ENCODE measurements around the gene INPPL1. TPM values are rescaled to one million over a fixed set of nuclear protein-coding genes. Genes with fewer than 3 reads are reported as not detected.
"Not testable (repeated sequence)": the region's sequence is repeated elsewhere in the genome, so short reads cannot be mapped to it uniquely, and the experiment has no call there.

The INPPL1 gene
- polyA plus RNA-seq, 1 donor (not counting 4 experiments of a cell fraction or from before 2014, with no cell fraction given): 44.0 TPM

DNA sequence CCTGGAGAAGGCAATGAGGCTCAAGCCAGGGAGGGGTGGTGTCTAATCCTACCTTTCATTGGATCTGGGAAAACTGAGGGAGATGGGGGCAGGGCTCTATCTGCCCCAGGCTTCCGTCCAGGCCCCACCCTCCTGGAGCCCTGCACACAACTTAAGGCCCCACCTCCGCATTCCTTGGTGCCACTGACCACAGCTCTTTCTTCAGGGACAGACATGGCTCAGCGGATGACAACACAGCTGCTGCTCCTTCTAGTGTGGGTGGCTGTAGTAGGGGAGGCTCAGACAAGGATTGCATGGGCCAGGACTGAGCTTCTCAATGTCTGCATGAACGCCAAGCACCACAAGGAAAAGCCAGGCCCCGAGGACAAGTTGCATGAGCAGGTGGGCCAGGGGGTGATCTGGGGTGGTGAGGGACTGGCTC lies 32.6 kb upstream of the INPPL1 start, which contains the start of gene FOLR1:
Gene FOLR1, plus strand, starts transcription at position 180 of the 421 bp plus-strand sequence. Its CDS starts 34 bp downstream, at position 214.
- FAIRE-seq (no peak), DNase-seq (ENCODE audit: low read depth, low spot score) (no peak)
- no peak within 1 kb of the TSS for H3K9ac ChIP-seq (ENCODE audit: control insufficient read depth, extremely low read depth, insufficient read depth, low read length)
- H3K79me2 ChIP-seq (ENCODE audit: control insufficient read depth, insufficient read depth, low read length): no peaks in the 10 kb centered on the region
- H3K36me3 ChIP-seq (ENCODE audit: control insufficient read depth in 2 of 2, extremely low read depth in 1 of 2, insufficient read depth in 2 of 2, low read length in 2 of 2): no peaks in the 10 kb centered on the region
- no peak within 1 kb of the TSS for H2AFZ ChIP-seq (ENCODE audit: control insufficient read depth, low read length)
- H3K4me3 ChIP-seq (ENCODE audit: control insufficient read depth in 2 of 3, extremely low read depth in 1 of 3, insufficient read depth in 2 of 3, low read depth in 1 of 3, low read length in 3 of 3): no peak within 1 kb of the TSS
- no peak within 1 kb of the TSS for H3K27ac ChIP-seq (ENCODE audit: control insufficient read depth, insufficient read depth, low read length)
- H3K4me1 ChIP-seq (ENCODE audit: control insufficient read depth, extremely low read depth, insufficient read depth, low read length): no peaks in the 10 kb centered on the region
- no peak within 1 kb of the TSS for H3K4me2 ChIP-seq (ENCODE audit: control insufficient read depth, extremely low read depth, insufficient read depth, low read depth, low read length)
- H4K20me1 ChIP-seq (ENCODE audit: control insufficient read depth, extremely low read depth, insufficient read depth, low read length): no peaks in the 10 kb centered on the region
- TF ChIP-seq, protein P1, sequence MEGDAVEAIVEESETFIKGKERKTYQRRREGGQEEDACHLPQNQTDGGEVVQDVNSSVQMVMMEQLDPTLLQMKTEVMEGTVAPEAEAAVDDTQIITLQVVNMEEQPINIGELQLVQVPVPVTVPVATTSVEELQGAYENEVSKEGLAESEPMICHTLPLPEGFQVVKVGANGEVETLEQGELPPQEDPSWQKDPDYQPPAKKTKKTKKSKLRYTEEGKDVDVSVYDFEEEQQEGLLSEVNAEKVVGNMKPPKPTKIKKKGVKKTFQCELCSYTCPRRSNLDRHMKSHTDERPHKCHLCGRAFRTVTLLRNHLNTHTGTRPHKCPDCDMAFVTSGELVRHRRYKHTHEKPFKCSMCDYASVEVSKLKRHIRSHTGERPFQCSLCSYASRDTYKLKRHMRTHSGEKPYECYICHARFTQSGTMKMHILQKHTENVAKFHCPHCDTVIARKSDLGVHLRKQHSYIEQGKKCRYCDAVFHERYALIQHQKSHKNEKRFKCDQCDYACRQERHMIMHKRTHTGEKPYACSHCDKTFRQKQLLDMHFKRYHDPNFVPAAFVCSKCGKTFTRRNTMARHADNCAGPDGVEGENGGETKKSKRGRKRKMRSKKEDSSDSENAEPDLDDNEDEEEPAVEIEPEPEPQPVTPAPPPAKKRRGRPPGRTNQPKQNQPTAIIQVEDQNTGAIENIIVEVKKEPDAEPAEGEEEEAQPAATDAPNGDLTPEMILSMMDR (optimal IDR thresholded peaks at IDR 0.05 in 1 of 3, IDR thresholded peaks at IDR 0.05 in 1 of 3, conservative IDR thresholded peaks at IDR 0.05 in 1 of 3; ENCODE audit: extremely low read depth in 1 of 3, insufficient read depth in 2 of 3, low read length in 3 of 3): no peak
- no peak for TF ChIP-seq EZH2 (IDR thresholded peaks at IDR 0.05; ENCODE audit: low read length)
- no peaks in the 10 kb centered on the region for H3K9me1 ChIP-seq (ENCODE audit: control insufficient read depth, extremely low read depth, insufficient read depth, low read length)
- no peaks in the 10 kb centered on the region for H3K27me3 ChIP-seq (ENCODE audit: control insufficient read depth, extremely low read depth, insufficient read depth, low read length)
- H3K9me3 ChIP-seq (ENCODE audit: control insufficient read depth, low read depth, low read length): no peaks in the 10 kb centered on the region
- dilution Hi-C loops (cut with MboI; ENCODE audit: extremely low pct_ligation_motif_present, low sequenced_read_pairs): no loop called here

GRCh38 chr11:72195518-72196270 lies 28.9 kb upstream of the INPPL1 start:
- H3K36me3 ChIP-seq (ENCODE audit: control insufficient read depth in 2 of 2, extremely low read depth in 1 of 2, insufficient read depth in 2 of 2, low read length in 2 of 2): no peaks in the 10 kb centered on the region
- H4K20me1 ChIP-seq (ENCODE audit: control insufficient read depth, extremely low read depth, insufficient read depth, low read length): no peaks in the 10 kb centered on the region
- no peaks in the 10 kb centered on the region for H3K9me3 ChIP-seq (ENCODE audit: control insufficient read depth, low read depth, low read length)
- no peak overlapping the region for H3K4me3 ChIP-seq (ENCODE audit: control insufficient read depth in 2 of 3, extremely low read depth in 1 of 3, insufficient read depth in 2 of 3, low read depth in 1 of 3, low read length in 3 of 3)
- no peak overlapping the region for H3K27ac ChIP-seq (ENCODE audit: control insufficient read depth, insufficient read depth, low read length)
- H3K4me1 ChIP-seq (ENCODE audit: control insufficient read depth, extremely low read depth, insufficient read depth, low read length): no peaks in the 10 kb centered on the region
- no peaks in the 10 kb centered on the region for H3K79me2 ChIP-seq (ENCODE audit: control insufficient read depth, insufficient read depth, low read length)
- H3K9me1 ChIP-seq (ENCODE audit: control insufficient read depth, extremely low read depth, insufficient read depth, low read length): no peaks in the 10 kb centered on the region
- dilution Hi-C loops (cut with MboI; ENCODE audit: extremely low pct_ligation_motif_present, low sequenced_read_pairs): no loop called here
- DNase-seq (ENCODE audit: low read depth, low spot score): no peak
- H3K27me3 ChIP-seq (ENCODE audit: control insufficient read depth, extremely low read depth, insufficient read depth, low read length): no peaks in the 10 kb centered on the region
- H3K9ac ChIP-seq (ENCODE audit: control insufficient read depth, extremely low read depth, insufficient read depth, low read length): no peak overlapping the region
- no peak overlapping the region for H2AFZ ChIP-seq (ENCODE audit: control insufficient read depth, low read length)
- H3K4me2 ChIP-seq (ENCODE audit: control insufficient read depth, extremely low read depth, insufficient read depth, low read depth, low read length): no peak overlapping the region
- FAIRE-seq: no peak
- no peak for TF ChIP-seq EZH2 (IDR thresholded peaks at IDR 0.05; ENCODE audit: low read length)
- TF ChIP-seq, protein P1 (optimal IDR thresholded peaks at IDR 0.05 in 1 of 3, IDR thresholded peaks at IDR 0.05 in 1 of 3, conservative IDR thresholded peaks at IDR 0.05 in 1 of 3; ENCODE audit: extremely low read depth in 1 of 3, insufficient read depth in 2 of 3, low read length in 3 of 3): no peak

DNA sequence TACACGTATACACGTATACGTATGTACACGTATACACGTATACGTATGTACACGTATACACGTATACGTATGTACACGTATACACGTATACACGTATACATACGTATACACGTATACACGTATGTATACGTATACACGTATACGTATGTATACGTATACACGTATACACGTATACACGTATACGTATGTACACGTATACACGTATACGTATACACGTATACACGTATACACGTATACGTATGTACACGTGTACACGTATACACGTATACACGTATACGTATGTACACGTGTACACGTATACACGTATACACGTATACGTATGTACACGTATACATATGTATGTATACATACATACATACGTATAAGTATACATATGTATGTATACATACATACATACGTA lies 23.1 kb upstream of the INPPL1 start:
- H3K27me3 ChIP-seq (ENCODE audit: control insufficient read depth, extremely low read depth, insufficient read depth, low read length); H3K79me2 ChIP-seq (ENCODE audit: control insufficient read depth, insufficient read depth, low read length); H3K4me1 ChIP-seq (ENCODE audit: control insufficient read depth, extremely low read depth, insufficient read depth, low read length); H3K4me2 ChIP-seq (ENCODE audit: control insufficient read depth, extremely low read depth, insufficient read depth, low read depth, low read length); H3K27ac ChIP-seq (ENCODE audit: control insufficient read depth, insufficient read depth, low read length); H3K9me1 ChIP-seq (ENCODE audit: control insufficient read depth, extremely low read depth, insufficient read depth, low read length); H3K9me3 ChIP-seq (ENCODE audit: control insufficient read depth, low read depth, low read length); H2AFZ ChIP-seq (ENCODE audit: control insufficient read depth, low read length); DNase-seq (ENCODE audit: low read depth, low spot score); H3K4me3 ChIP-seq (ENCODE audit: control insufficient read depth in 2 of 3, extremely low read depth in 1 of 3, insufficient read depth in 2 of 3, low read depth in 1 of 3, low read length in 3 of 3); dilution Hi-C loops (cut with MboI; ENCODE audit: extremely low pct_ligation_motif_present, low sequenced_read_pairs); H3K36me3 ChIP-seq (ENCODE audit: control insufficient read depth in 2 of 2, extremely low read depth in 1 of 2, insufficient read depth in 2 of 2, low read length in 2 of 2); H3K9ac ChIP-seq (ENCODE audit: control insufficient read depth, extremely low read depth, insufficient read depth, low read length); H4K20me1 ChIP-seq (ENCODE audit: control insufficient read depth, extremely low read depth, insufficient read depth, low read length); FAIRE-seq: not testable (repeated sequence)
